Esophagus muscularis mucosa (tissue), 4 donors: Measurements from ENCODE around the gene MAGI2.

Source experiments
- EP300 ChIP-seq: sonication (generic); formaldehyde crosslinking; IDR thresholded peaks from one replicate; pipeline ENCODE4 v1.6.1; 2017; ENCODE audit warnings: antibody characterized with exemption
- POLR2A ChIP-seq: fragments of 450-650 bp; IDR thresholded peaks from one replicate; pipeline ENCODE4 v1.6.1; 2017; ENCODE audit warnings: antibody characterized with exemption, moderate library complexity, mild to moderate bottlenecking, low read depth
- POLR2AphosphoS5 ChIP-seq, 2 donors: sonication (generic); formaldehyde crosslinking; IDR thresholded peaks; one replicate each; pipeline ENCODE4 v1.6.1; 2017; ENCODE audit warnings: antibody characterized with exemption in 2 of 2
- TF ChIP-seq, protein P1 (sequence below), 3 experiments: fragments of 200-600 bp in 2 of 3; fragments of 450-650 bp in 1 of 3; sonication (generic) in 2 of 3; IDR thresholded peaks; one replicate each; pipeline ENCODE4 v1.5.1; 2017 to 2019; ENCODE audit warnings: antibody characterized with exemption in 3 of 3, mild to moderate bottlenecking in 2 of 3, moderate library complexity in 1 of 3

- TF ChIP-seq POLR2A (no peak), POLR2AphosphoS5 (IDR thresholded peaks at IDR 0.05) (no peak), EP300 (no peak)
- TF ChIP-seq, protein P1, sequence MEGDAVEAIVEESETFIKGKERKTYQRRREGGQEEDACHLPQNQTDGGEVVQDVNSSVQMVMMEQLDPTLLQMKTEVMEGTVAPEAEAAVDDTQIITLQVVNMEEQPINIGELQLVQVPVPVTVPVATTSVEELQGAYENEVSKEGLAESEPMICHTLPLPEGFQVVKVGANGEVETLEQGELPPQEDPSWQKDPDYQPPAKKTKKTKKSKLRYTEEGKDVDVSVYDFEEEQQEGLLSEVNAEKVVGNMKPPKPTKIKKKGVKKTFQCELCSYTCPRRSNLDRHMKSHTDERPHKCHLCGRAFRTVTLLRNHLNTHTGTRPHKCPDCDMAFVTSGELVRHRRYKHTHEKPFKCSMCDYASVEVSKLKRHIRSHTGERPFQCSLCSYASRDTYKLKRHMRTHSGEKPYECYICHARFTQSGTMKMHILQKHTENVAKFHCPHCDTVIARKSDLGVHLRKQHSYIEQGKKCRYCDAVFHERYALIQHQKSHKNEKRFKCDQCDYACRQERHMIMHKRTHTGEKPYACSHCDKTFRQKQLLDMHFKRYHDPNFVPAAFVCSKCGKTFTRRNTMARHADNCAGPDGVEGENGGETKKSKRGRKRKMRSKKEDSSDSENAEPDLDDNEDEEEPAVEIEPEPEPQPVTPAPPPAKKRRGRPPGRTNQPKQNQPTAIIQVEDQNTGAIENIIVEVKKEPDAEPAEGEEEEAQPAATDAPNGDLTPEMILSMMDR (IDR thresholded peaks at IDR 0.05): no peak
Observed at GRCh38 chr7:79180533-79180932, 272.9 kb downstream of the MAGI2 start.
